COR-L47 (cell line): ENCODE measurements around the gene PAK3.

Experiments
- DNase-seq: peaks from one replicate; lab custom pipeline; 2025; lab: John Stamatoyannopoulos, UW

Gene PAK3

DNA sequence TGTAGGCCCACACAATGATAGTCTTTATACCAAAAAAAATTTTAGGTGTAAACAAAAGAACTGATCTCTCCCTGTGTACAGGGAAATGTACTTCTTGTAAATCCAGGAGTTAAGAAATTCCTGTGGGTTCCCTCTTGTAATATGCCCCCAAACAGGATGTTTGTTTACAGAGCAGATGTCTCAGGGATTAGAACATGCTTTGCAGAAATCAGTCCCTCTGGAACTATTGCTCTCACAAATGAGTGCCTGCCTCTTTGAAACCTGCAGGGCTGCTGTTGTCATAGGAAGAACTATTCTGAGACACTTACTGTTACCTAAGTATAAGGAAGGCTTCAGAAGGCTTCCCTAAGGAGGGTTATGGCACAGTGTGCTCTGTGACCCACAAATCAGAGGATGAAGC is 35.6 kb downstream of the PAK3 start:
- DNase-seq = no peak

DNA sequence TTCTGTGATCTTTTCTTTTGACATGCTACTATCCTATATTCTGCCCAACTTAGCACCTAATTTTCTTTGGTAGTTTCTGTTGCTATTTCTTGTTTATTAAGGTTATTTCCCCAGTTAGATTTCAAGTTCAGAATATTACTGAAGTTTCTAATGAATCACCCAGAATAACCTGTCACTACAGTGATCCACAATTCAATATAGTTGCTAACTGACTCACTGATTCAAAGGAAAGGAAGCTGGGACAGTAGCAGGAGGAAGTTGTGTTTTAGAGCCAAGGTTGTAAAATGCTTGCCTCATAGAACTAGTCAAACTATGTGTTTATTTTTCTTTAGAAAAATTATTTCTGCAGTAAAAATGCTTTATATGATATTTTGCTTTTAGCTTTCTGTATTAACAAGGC is 37.4 kb downstream of the PAK3 start:
- DNase-seq = no peak

DNA sequence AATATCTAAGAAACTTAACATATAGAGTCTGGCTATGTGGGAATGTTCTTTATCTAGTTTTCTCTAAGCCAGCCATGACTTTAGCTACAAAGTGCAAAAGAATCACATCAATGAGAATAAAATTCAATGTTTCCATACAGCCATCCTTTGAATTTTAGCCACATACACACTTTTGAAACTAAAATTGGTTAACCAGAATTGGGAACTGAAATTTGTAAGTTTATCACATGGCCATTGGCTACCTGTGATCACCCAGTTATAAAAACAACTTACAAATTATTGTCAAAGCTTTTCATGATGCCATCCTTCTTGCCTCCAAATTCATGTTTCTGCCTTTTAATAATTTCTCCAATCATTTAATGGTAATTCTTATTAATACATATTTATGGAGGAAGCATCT is 49.9 kb downstream of the PAK3 start:
- DNase-seq = no peak

GRCh38 chrX:111151764-111152163 is 55.8 kb downstream of the PAK3 start:
- DNase-seq = no peak

DNA sequence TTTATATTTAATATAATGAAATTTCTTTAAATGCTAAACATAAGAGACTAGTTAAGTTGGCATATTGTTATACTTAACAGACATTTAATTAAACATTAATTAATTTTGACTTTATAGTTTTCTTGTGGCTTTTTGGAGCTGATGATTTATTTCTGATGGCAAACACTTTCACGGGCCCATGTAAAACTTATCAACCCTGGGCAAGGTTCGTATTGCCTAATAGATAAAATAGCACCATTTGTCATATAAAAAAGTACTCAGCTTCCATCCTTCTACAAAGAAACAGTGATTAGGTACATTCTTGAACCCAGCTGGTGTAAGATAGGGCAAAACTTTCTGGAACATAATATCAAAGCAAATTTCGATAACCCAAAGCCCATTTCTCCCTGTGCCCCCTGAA is 63.2 kb downstream of the PAK3 start:
- DNase-seq = no peak

DNA sequence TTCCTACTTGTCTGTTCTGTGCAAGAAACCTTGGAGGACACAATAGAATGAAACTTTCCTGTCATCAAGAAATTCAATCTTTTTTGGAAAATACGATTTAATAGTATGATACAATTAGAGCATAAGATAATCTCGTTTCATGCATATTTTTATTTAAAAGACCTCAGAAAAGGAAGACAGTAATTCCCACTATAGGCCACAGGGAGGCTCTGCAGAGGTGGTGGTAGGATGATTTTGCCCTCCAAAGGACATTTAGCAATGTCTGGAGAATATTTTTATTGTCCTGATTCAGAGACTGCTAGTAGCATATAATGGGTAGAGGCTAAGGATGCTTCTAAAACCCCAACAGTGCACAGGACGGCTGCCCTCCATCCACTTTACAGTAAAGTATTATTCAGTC is 68.7 kb downstream of the PAK3 start:
- DNase-seq = no peak

DNA sequence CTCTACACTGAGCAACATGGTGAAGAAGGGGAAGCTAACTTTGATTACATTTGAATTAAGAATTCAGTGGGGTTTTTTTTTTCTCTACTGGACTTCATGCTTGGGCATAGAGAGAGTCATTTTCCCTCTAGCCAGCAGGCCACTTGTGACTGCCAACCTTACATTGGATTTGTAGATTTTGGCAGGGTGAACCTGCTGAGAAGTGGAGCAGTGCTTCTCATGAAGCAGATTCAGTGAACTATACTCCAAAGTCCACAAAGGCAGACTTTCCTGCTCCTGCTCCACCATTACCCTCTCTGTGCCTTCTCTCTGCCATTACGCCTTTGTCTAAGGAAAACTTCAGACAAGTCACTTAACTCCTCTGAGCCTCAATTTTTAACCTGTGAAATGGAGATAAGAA is 69.9 kb downstream of the PAK3 start:
- no peak for DNase-seq

DNA sequence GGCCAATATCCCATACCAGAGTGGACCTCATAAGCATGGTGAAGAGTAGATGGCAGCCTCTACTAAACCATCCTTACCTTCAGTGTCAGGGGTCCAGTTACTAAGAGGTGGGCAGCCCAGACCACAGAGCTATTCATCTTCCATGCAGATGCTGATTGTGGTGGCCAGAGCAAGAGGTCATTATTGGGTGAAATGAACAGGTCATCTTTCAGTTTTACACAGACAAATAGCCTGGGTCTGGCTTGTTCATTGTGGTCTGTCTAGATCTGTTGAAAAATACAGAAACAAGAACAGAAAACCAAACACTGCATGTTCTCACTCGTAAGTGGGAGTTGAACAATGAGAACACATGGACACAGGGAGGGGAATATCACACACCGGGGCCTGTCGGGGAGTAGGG is 71.3 kb downstream of the PAK3 start:
- no peak for DNase-seq

DNA sequence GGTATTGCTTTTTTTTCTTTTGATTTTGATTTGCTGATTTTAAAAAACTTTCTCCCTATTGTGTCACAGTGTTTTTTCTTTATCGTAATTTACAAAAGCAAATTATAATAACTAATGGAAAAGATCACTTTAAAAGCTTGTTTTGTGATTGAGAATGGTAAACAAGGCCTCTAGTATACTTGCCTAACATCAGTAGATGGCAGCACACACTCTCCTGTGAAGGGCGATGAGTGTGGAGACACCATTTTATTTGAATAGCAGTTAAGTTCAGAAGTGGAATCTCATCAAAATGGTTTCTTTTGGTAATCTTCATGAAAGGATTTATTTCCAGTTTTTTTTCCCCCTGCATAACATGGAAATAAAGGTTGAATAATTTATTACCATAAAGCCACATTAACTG is 72.3 kb downstream of the PAK3 start:
- peak; percentile 13 for DNase-seq

DNA sequence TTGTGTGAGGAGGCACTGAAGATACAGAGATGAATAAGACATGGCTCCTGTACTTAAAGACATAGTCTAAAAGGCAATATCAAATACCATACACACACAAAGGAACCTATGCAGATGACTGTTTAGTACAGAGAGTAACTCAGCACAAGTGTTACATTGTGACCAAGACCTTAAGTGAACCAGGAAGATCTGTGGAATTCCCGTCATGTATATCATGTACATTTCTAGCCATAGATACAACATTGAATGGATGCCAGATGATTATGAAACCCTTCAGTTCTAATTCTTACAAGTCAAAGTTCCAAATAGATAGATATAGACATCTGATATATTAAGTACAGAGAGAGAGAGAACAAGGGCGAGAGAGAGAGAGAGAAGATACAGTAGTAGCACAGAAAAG is 73.2 kb downstream of the PAK3 start:
- no peak for DNase-seq

- DNase-seq = no peak
Measured at GRCh38 chrX:111170017-111170416, 74.0 kb downstream of the PAK3 start.

GRCh38 chrX:111180750-111181240 is 84.8 kb downstream of the PAK3 start:
- DNase-seq = no peak

GRCh38 chrX:111181951-111182350 is 86.0 kb downstream of the PAK3 start:
- peak; percentile 6 for DNase-seq

GRCh38 chrX:111182997-111183396 is 87.0 kb downstream of the PAK3 start:
- DNase-seq = no peak

GRCh38 chrX:111191598-111191997 is 95.6 kb downstream of the PAK3 start:
- DNase-seq = no peak

DNA sequence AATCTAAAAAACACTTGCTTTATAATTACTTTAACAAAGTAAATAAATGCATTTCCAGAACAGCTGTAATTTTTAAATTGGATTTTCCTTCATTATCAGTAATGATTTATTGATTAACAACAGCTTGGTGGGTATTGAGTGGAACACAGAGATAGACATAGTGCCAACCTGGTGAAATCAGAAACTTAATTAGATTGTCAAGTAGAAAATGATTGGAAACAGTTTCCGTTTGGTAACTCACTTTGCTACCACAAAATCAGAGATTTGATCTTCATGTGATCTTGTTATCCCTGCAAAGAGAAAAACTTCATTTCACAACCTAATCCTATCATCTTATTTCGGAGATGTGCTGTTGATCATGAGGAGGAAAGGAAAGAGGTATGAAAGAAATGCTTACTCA is 103.5 kb downstream of the PAK3 start:
- no peak for DNase-seq

DNA sequence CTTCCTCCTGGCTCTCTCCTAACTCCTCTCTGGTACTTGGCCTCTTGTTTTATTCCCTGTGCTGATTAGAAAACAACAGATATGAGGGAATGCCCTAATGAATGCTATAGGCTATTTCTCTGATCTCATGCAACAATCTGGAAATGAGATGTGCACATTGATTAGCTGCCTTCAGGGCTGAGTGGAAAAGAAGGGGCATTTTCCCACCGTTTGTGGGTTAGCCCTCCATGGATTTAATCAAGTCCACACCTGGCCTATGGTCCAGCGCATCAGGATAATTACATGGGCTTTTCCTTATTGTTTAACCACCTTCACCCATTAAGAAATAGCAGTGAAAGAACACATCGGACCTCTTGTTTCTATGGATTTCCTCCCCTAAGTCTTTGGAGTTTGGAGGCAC is 104.3 kb downstream of the PAK3 start:
- no peak for DNase-seq

DNA sequence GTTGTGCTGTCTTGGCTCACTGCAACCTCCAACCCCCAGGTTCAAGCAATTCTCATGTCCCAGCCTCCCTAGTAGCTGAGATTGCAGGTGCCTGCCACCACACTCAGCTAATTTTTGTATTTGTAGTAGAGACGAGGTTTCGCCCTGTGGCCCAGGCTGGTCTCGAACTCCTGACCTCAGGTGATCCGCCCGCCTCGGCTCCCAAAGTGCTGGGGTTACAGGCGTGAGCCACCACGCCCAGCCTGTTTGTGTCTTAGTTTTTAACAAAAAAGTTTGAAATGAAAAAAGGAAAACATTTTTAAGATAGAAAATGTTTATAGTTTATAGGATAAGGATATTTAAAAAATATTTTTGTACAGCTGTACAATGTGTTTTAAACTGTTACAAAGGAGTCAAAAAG is 111.9 kb downstream of the PAK3 start:
- DNase-seq = no peak

- no peak for DNase-seq
Measured at GRCh38 chrX:111216293-111216801, 120.4 kb downstream of the PAK3 start.

GRCh38 chrX:111244235-111244750 is 148.3 kb downstream of the PAK3 start:
- DNase-seq = no peak

DNA sequence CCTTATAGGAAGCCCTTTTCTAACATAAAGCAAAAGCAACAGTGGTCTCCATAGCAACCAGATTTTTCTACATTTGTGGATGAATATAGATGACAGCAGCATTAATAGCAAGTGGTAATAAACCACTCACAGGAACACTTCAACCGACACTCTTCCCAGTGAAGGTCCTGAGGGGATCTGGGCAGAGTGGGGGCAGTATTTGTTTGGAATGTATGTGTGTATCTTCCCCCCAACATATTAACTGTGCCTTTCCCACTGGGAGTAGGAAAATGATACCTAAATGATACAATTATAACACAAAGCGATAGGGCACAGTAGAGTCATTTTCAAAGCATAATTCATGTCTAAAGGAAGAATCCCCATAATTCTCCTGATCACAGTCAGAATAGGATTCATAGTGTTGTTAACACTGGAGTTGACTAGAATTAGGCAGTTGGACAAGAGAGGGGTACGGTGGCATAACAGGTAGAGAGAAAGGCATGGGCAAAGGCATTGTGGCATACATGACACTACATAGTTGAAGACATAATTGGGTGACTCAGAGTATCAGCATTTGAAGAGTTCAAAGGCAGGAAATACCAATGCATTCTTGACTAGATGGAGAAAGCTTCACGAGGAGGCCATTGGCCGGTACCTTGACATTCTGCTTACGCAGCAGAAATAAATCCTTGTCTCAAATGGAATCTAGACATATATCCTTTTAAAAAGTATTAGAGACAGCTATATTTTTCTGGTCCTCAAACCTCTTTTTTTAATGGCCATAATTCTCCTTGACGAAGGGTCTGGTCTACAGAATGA is 159.1 kb downstream of the PAK3 start:
- no peak for DNase-seq

- no peak for DNase-seq
Measured at GRCh38 chrX:111257733-111258132, 161.7 kb downstream of the PAK3 start.

- no peak for DNase-seq
Measured at GRCh38 chrX:111259559-111259958, 163.6 kb downstream of the PAK3 start.

DNA sequence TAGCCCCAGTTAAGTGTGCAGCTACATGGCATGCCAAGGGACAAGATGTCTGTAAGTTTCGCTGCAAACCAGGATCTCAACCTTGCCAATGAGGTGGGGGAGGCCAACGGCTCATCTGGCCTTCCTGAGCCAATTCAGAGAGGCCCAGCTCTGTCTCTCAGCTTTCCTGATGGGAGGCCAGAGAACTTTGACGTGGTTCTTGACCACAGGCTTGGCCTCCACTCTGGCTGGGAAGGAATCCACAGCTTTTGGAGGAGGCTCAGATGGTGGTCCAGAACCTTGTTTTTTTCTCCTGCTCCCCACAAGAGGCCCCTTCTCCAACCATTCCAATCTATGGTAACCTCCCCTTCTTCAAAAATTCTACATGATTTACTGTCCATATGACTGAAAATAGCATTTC is 164.5 kb downstream of the PAK3 start:
- DNase-seq = no peak
